ENCODE data around the gene TUBA3E. TPM values are rescaled to one million over a fixed set of nuclear protein-coding genes. Genes with fewer than 3 reads are reported as not detected.
"Not testable (repeated sequence)": the region's sequence is repeated elsewhere in the genome, so short reads cannot be mapped to it uniquely, and the experiment has no call there.

Gene TUBA3E
- total and polyA plus RNA-seq, 9 of the 15 experiments (the other 6 are each of a cell fraction or from before 2014, with no cell fraction given), result 0.09 to 0.30 (median 0.13) TPM; not detected in 3

GRCh38 chr2:130230907-130231306 is 32.7 kb upstream of the TUBA3E start:
- H3K27me3 ChIP-seq (ENCODE audit: control insufficient read depth in 2 of 2, insufficient read depth in 2 of 2, low read length in 2 of 2); FAIRE-seq; H3K36me3 ChIP-seq (ENCODE audit: control insufficient read depth, insufficient read depth, low read length); intact Hi-C loops (cut with micrococcal nuclease); H3K4me2 ChIP-seq (ENCODE audit: insufficient read depth, low read length); DNase-seq (ENCODE audit: extremely low read depth in 1 of 4, low spot score in 3 of 4); H2AFZ ChIP-seq (ENCODE audit: low read depth, low read length); H4K20me1 ChIP-seq (replicated peaks; ENCODE audit: control insufficient read depth, insufficient read depth, low read length); H3K9me1 ChIP-seq (ENCODE audit: control insufficient read depth, insufficient read depth, low read length); H3K4me3 ChIP-seq; H3K9ac ChIP-seq (ENCODE audit: insufficient read depth in 1 of 2, low read depth in 2 of 2, low read length in 2 of 2); BruUV-seq (replicated peaks); H3K79me2 ChIP-seq (ENCODE audit: control insufficient read depth, insufficient read depth, low read length); ATAC-seq; in situ Hi-C loops (cut with MboI); POLR2A ChIA-PET; CTCF ChIA-PET (ENCODE audit: low intra/inter-chr PET ratio); H3K27ac ChIP-seq (ENCODE audit: extremely low read depth, low read depth, low read length); H3K9me3 ChIP-seq (replicated peaks; ENCODE audit: control insufficient read depth, insufficient read depth, low read depth, low read length): not testable (repeated sequence)
- TF ChIP-seq RBFOX2 (IDR thresholded peaks at IDR 0.05; ENCODE audit: low read depth, low read length), result 0 out of 2 replicates have a peak, but pooled peaks have one; percentile 15
- 49% methylated on average over 13 of the region's 15 CpGs for WGBS (ENCODE audit: insufficient coverage, low coverage, missing lambda C conversion rate)
- H3K4me1 ChIP-seq (replicated peaks in 1 of 2; ENCODE audit: control insufficient read depth in 2 of 2, insufficient read depth in 2 of 2, low read length in 2 of 2), result peaks cover 0 to 35% of the 10 kb centered on the region in 2 experiments; a peak in 2 of 5 replicates

GRCh38 chr2:130230376-130230775 is 32.1 kb upstream of the TUBA3E start:
- H2AFZ ChIP-seq (ENCODE audit: low read depth, low read length); H3K27ac ChIP-seq (ENCODE audit: extremely low read depth, low read depth, low read length); DNase-seq (ENCODE audit: extremely low read depth in 1 of 4, low spot score in 3 of 4); H3K36me3 ChIP-seq (ENCODE audit: control insufficient read depth, insufficient read depth, low read length); H3K4me3 ChIP-seq; POLR2A ChIA-PET; H4K20me1 ChIP-seq (replicated peaks; ENCODE audit: control insufficient read depth, insufficient read depth, low read length); H3K9me3 ChIP-seq (replicated peaks; ENCODE audit: control insufficient read depth, insufficient read depth, low read depth, low read length); CTCF ChIA-PET (ENCODE audit: low intra/inter-chr PET ratio); H3K79me2 ChIP-seq (ENCODE audit: control insufficient read depth, insufficient read depth, low read length); H3K9me1 ChIP-seq (ENCODE audit: control insufficient read depth, insufficient read depth, low read length); ATAC-seq; H3K9ac ChIP-seq (ENCODE audit: insufficient read depth in 1 of 2, low read depth in 2 of 2, low read length in 2 of 2); H3K4me2 ChIP-seq (ENCODE audit: insufficient read depth, low read length); FAIRE-seq; in situ Hi-C loops (cut with MboI); BruUV-seq (replicated peaks); H3K27me3 ChIP-seq (ENCODE audit: control insufficient read depth in 2 of 2, insufficient read depth in 2 of 2, low read length in 2 of 2); intact Hi-C loops (cut with micrococcal nuclease): not testable (repeated sequence)
- TF ChIP-seq RBFOX2 (IDR thresholded peaks at IDR 0.05; ENCODE audit: low read depth, low read length), result peak; percentile 18; the same call in 1 of the 2 replicates
- H3K4me1 ChIP-seq (replicated peaks in 1 of 2; ENCODE audit: control insufficient read depth in 2 of 2, insufficient read depth in 2 of 2, low read length in 2 of 2), result peaks cover 0 to 35% of the 10 kb centered on the region in 2 experiments; a peak in 2 of 5 replicates
- 65% methylated on average over 12 of the region's 18 CpGs for WGBS (ENCODE audit: insufficient coverage, low coverage, missing lambda C conversion rate)

Measured in K562 (cell line).